ENCODE measurements around the gene TSC22D4.

The TSC22D4 gene

GRCh38 chr7:100435401-100436304 lies 43.4 kb downstream of the TSC22D4 start:
- POLR2A ChIA-PET = interaction anchor here (0.8 to 3.5 kb wide), 8 partner anchors 7 to 111 kb away, joined by 3 to 28 read pairs (median 4); partner anchors contain the start of gene ZCWPW1
- CTCF ChIA-PET = interaction anchor here (1.3 kb wide), 1 partner anchor 9 kb away, joined by 4 read pairs; no protein-coding TSS in a partner anchor
- DNase-seq (ENCODE audit: extremely low spot score) = no peak
- TF ChIP-seq FOXM1 (IDR thresholded peaks at IDR 0.05; ENCODE audit: borderline replicate concordance) (0 out of 2 replicates have a peak, but pooled peaks have one; percentile 30), L3MBTL2 (conservative IDR thresholded peaks at IDR 0.05) (peak; percentile 53), ARNT (IDR thresholded peaks at IDR 0.05) (no peak), LEF1 (IDR thresholded peaks at IDR 0.05; ENCODE audit: borderline replicate concordance) (0 out of 2 replicates have a peak, but pooled peaks have one; percentile 23)

DNA sequence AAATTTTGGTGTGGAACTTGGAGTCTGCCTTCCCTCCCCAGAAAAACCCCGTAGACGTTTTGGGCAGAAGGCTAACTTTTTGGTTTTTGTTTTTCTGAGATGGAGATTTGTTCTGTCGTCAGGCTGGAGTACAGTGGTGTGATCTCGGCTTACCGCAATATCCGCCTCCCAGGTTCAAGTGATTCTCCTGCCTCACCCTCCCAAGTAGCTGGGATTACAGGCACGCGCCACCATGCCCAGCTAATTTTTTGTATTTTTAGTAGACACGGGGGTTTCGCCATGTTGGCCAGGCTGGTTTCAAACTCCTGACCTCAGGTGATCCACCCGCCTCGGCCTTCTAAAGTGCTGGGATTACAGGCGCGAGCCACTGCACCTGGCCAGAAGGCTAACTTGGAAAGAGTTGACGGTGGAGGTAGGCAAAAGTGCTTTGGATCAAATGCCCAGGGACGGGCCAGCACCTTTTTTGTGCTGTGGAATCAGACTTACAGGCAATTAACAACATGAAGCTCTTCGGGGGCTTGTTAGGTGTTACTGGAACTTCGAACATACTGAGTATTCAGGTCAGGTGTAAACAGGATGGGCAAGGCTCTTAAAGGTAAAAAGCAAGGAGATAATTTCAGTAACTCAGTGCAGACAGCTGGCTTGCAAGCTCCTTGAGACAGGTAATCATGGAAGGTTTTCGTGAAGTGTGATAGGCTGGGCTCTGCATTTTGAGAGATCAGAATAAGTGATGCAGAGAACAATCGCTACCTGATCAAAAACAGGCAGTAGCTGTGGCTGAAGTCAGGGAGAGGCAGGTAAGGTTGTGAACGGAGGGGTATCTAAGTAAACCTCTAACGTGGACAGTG lies 44.5 kb downstream of the TSC22D4 start:
- no peak for DNase-seq (ENCODE audit: extremely low spot score)
- TF ChIP-seq HDGF (IDR thresholded peaks at IDR 0.05; ENCODE audit: borderline replicate concordance) (no peak), FOXA1 (IDR thresholded peaks at IDR 0.05) (no peak), L3MBTL2 (conservative IDR thresholded peaks at IDR 0.05) (no peak)
- ChIA-PET POLR2A (interaction anchor here (0.8 to 3.5 kb wide), 4 partner anchors 9 to 16 kb away, joined by 3 to 28 read pairs (median 6); no protein-coding TSS in a partner anchor), CTCF (interaction anchor here (1.3 kb wide), 1 partner anchor 10 kb away, joined by 4 read pairs; no protein-coding TSS in a partner anchor)

GRCh38 chr7:100433592-100434296 lies 45.3 kb downstream of the TSC22D4 start:
- no peak for DNase-seq (ENCODE audit: extremely low spot score)
- TF ChIP-seq ELF4 (IDR thresholded peaks at IDR 0.05) (no peak), NFRKB (IDR thresholded peaks at IDR 0.05) (no peak), SUZ12 (IDR thresholded peaks at IDR 0.05) (no peak), L3MBTL2 (conservative IDR thresholded peaks at IDR 0.05) (no peak), FOXA1 (IDR thresholded peaks at IDR 0.05) (no peak), SP1 (IDR thresholded peaks at IDR 0.05) (no peak), CTBP1 (IDR thresholded peaks at IDR 0.05; ENCODE audit: borderline replicate concordance) (no peak), FOXK2 (IDR thresholded peaks at IDR 0.05) (no peak), LEF1 (IDR thresholded peaks at IDR 0.05; ENCODE audit: borderline replicate concordance) (no peak), PKNOX1 (IDR thresholded peaks at IDR 0.05) (no peak), TARDBP (IDR thresholded peaks at IDR 0.05) (no peak), FOXM1 (IDR thresholded peaks at IDR 0.05; ENCODE audit: borderline replicate concordance) (no peak)
- ChIA-PET POLR2A (interaction anchor here (1.6 to 3.5 kb wide), 4 partner anchors 9 to 21 kb away, joined by 3 to 28 read pairs (median 6); no protein-coding TSS in a partner anchor), CTCF (no interaction called here)

GRCh38 chr7:100433276-100433591 lies 45.8 kb downstream of the TSC22D4 start:
- TF ChIP-seq HDGF (IDR thresholded peaks at IDR 0.05; ENCODE audit: borderline replicate concordance) = no peak
- TF ChIP-seq ELF4 (IDR thresholded peaks at IDR 0.05) = no peak
- TF ChIP-seq NFRKB (IDR thresholded peaks at IDR 0.05) = no peak
- TF ChIP-seq FOXA1 (IDR thresholded peaks at IDR 0.05) = no peak
- TF ChIP-seq ARNT (IDR thresholded peaks at IDR 0.05) = no peak
- no peak for TF ChIP-seq SP1 (IDR thresholded peaks at IDR 0.05)
- no peak for TF ChIP-seq BHLHE40 (IDR thresholded peaks at IDR 0.05; ENCODE audit: borderline replicate concordance)
- no peak for TF ChIP-seq PKNOX1 (IDR thresholded peaks at IDR 0.05)
- TF ChIP-seq CTBP1 (IDR thresholded peaks at IDR 0.05; ENCODE audit: borderline replicate concordance) = no peak
- TF ChIP-seq TARDBP (IDR thresholded peaks at IDR 0.05) = no peak
- no peak for TF ChIP-seq LEF1 (IDR thresholded peaks at IDR 0.05; ENCODE audit: borderline replicate concordance)
- TF ChIP-seq L3MBTL2 (conservative IDR thresholded peaks at IDR 0.05) = no peak
- TF ChIP-seq ZNF384 (IDR thresholded peaks at IDR 0.05) = no peak
- TF ChIP-seq FOXK2 (IDR thresholded peaks at IDR 0.05) = no peak
- TF ChIP-seq SUZ12 (IDR thresholded peaks at IDR 0.05) = no peak
- ChIA-PET CTCF (no interaction called here), POLR2A (interaction anchor here (1.6 to 2.0 kb wide), 3 partner anchors 10 to 21 kb away, joined by 3 to 7 read pairs (median 5); no protein-coding TSS in a partner anchor)

DNA sequence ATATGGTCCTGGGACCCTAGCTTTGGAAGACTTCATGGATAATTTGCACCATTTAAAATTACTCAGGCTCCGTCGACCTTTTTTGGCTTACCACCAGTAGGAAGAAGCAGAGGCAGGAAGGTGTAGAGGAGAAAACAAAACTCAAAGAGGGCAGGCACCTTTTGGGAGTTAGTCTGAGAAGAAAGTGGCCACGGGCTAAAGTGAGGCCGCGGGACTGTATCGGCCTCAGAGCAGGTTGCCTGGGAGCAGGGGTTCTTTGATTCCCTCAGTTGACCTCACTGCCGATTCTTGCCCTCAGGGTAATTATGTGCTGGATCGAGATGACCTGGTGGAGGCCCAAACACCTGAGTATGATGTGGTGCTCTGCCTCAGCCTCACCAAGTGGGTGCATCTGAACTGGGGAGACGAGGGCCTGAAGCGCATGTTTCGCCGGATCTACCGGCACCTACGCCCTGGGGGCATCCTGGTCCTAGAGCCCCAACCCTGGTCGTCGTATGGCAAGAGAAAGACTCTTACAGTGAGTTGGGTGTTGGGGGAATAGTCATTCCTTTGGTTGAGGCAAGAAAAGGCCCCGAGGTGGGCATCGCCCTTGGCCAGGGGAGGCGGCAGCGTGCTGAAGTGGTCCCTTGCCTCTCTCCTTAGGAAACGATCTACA lies 46.3 kb downstream of the TSC22D4 start:
- TF ChIP-seq LEF1 (IDR thresholded peaks at IDR 0.05; ENCODE audit: borderline replicate concordance) (no peak), FOXM1 (IDR thresholded peaks at IDR 0.05; ENCODE audit: borderline replicate concordance) (no peak), CTBP1 (IDR thresholded peaks at IDR 0.05; ENCODE audit: borderline replicate concordance) (no peak), FOXA1 (IDR thresholded peaks at IDR 0.05) (no peak), FOXK2 (IDR thresholded peaks at IDR 0.05) (no peak), HDGF (IDR thresholded peaks at IDR 0.05; ENCODE audit: borderline replicate concordance) (no peak), BHLHE40 (IDR thresholded peaks at IDR 0.05; ENCODE audit: borderline replicate concordance) (no peak), ARNT (IDR thresholded peaks at IDR 0.05) (no peak), PKNOX1 (IDR thresholded peaks at IDR 0.05) (no peak), ELF4 (IDR thresholded peaks at IDR 0.05) (no peak), TARDBP (IDR thresholded peaks at IDR 0.05) (no peak), NFRKB (IDR thresholded peaks at IDR 0.05) (no peak), L3MBTL2 (conservative IDR thresholded peaks at IDR 0.05) (no peak)
- DNase-seq (ENCODE audit: extremely low spot score) = no peak
- ChIA-PET POLR2A (interaction anchor here (1.6 to 2.0 kb wide), 2 partner anchors 10 to 22 kb away, joined by 3 to 7 read pairs; no protein-coding TSS in a partner anchor), CTCF (no interaction called here)

More at GRCh38 chr7:100433276-100433591, 45.8 kb downstream of the TSC22D4 start:
- no peak for DNase-seq (ENCODE audit: extremely low spot score)
